Transverse colon (tissue), 4 donors: ENCODE results near the gene SDK1. TPM values are rescaled to one million over a fixed set of nuclear protein-coding genes. Genes with fewer than 3 reads are reported as not detected.

Source experiments
- DNase-seq: peaks from one replicate; pipeline ENCODE4 v3.0.0-alpha.2; 2019
- H3K27ac ChIP-seq, 4 donors: fragments of 200-600 bp; sonication (generic); 2 replicates each; pipeline ENCODE4 v1.5.1; 2016 to 2018; ENCODE audit warnings: inconsistent platforms in 4 of 4
- H3K27me3 ChIP-seq: fragments of 200-600 bp; sonication (generic); 2 replicates; pipeline ENCODE4 v1.5.1; 2017; ENCODE audit warnings: inconsistent platforms
- H3K36me3 ChIP-seq, 4 donors: fragments of 200-600 bp; sonication (generic); 2 replicates each; pipeline ENCODE4 v1.5.1; 2017 to 2019; ENCODE audit warnings: inconsistent platforms in 4 of 4
- H3K4me1 ChIP-seq, 4 donors: fragments of 200-600 bp; sonication (generic); 2 replicates each; pipeline ENCODE4 v1.5.1; 2017 to 2020; ENCODE audit warnings: inconsistent platforms in 4 of 4
- H3K4me3 ChIP-seq, 4 donors: fragments of 200-600 bp; sonication (generic); 1 replicate in 1 of 4; 2 replicates in 3 of 4; pipeline versions ENCODE4 v1.5.1 to v1.6.1; 2017 to 2019; ENCODE audit warnings: inconsistent platforms in 4 of 4
- H3K9me3 ChIP-seq, 2 donors: fragments of 200-600 bp; sonication (generic); 2 replicates each; pipeline ENCODE4 v1.5.1; 2017 to 2019; ENCODE audit warnings: inconsistent platforms in 2 of 2
- CTCF ChIP-seq, 5 experiments: fragments of 200-600 bp in 3 of 5; fragments of 450-650 bp in 2 of 5; sonication (generic) in 3 of 5; IDR thresholded peaks; 1 replicate in 2 of 5; 2 replicates in 3 of 5; pipeline ENCODE4 v1.5.1; 2016 to 2017; ENCODE audit warnings: antibody characterized with exemption in 5 of 5, inconsistent platforms in 3 of 5, mild to moderate bottlenecking in 2 of 5, moderate library complexity in 1 of 5
- EP300 ChIP-seq: sonication (generic); formaldehyde crosslinking; IDR thresholded peaks from one replicate; pipeline ENCODE4 v1.6.1; 2017; ENCODE audit warnings: antibody characterized with exemption, low read depth
- POLR2A ChIP-seq: fragments of 450-650 bp; IDR thresholded peaks from one replicate; pipeline ENCODE4 v1.6.1; 2016; ENCODE audit warnings: antibody characterized with exemption, mild to moderate bottlenecking, moderate library complexity
- POLR2AphosphoS5 ChIP-seq, 3 donors: sonication (generic); formaldehyde crosslinking; IDR thresholded peaks; one replicate each; pipeline ENCODE4 v1.6.1; 2016; ENCODE audit warnings: antibody characterized with exemption in 3 of 3
- WGBS, 2 donors: methylation state at CpG; one replicate each; pipeline ENCODE4 v1.1.5; 2018; ENCODE audit warnings: low coverage in 1 of 2; 5-methylcytosine and 5-hydroxymethylcytosine counted together
- in situ Hi-C, 4 donors: fragments of 200-750 bp; cut with MboI; loops; one replicate each; pipeline versions ENCODE4 v1.15.0 to v1.15.1; 2017; ENCODE audit warnings: low sequenced_read_pairs in 3 of 4, low pct_ligation_motif_present in 1 of 4, low pct_unique_long_range_greater_than_20kb in 1 of 4
- intact Hi-C: fragments of 100-400 bp; cut with DNase I; formaldehyde crosslinking; loops from one replicate; pipeline ENCODE4 v1.15.1; 2023; ENCODE audit warnings: low total_unique reads
- total RNA-seq, 4 donors: library from RNA; depleted of rRNA; stranded (reverse); fragments of >200 nt; gene quantifications; one replicate each; pipeline ENCODE4 v1.1.0, GENCODE V29; 2016

SDK1 gene
- total RNA-seq, 4 donors from 2014 or later: 4.0 to 8.6 (median 5.4) TPM

GRCh38 chr7:4052130-4052529, 751.1 kb downstream of the SDK1 start:
- no peak for DNase-seq
- TF ChIP-seq POLR2AphosphoS5 (IDR thresholded peaks at IDR 0.05) (no peak), POLR2A (no peak), CTCF (IDR thresholded peaks at IDR 0.05) (no peak), EP300 (no peak)
- no peaks in the 10 kb centered on the region for H3K4me1 ChIP-seq
- no peak overlapping the region for H3K4me3 ChIP-seq
- 71 to 73% methylated on average over 8 to 11 of the region's 11 CpGs for WGBS, 2 donors
- no peaks in the 10 kb centered on the region for H3K27me3 ChIP-seq
- H3K9me3 ChIP-seq: no peaks in the 10 kb centered on the region
- no peaks in the 10 kb centered on the region for H3K36me3 ChIP-seq
- in situ Hi-C loops: no loop called here
- intact Hi-C loops: no loop called here
- H3K27ac ChIP-seq: no peak overlapping the region

- no peaks in the 10 kb centered on the region for H3K36me3 ChIP-seq
- H3K27me3 ChIP-seq: no peaks in the 10 kb centered on the region
- in situ Hi-C loops (no loop called here), intact Hi-C loops (no loop called here)
- TF ChIP-seq EP300 (no peak), POLR2A (no peak), CTCF (IDR thresholded peaks at IDR 0.05) (no peak), POLR2AphosphoS5 (IDR thresholded peaks at IDR 0.05) (no peak)
- DNase-seq: no peak
- no peak overlapping the region for H3K27ac ChIP-seq
- 79 to 84% methylated on average over 6 of the region's 6 CpGs for WGBS, 2 donors
- H3K9me3 ChIP-seq: no peaks in the 10 kb centered on the region
- no peak overlapping the region for H3K4me3 ChIP-seq
- H3K4me1 ChIP-seq: no peaks in the 10 kb centered on the region
These were observed 753.1 kb downstream of the SDK1 start for GRCh38 chr7:4054158-4054557.

GRCh38 chr7:4056552-4057288, 755.7 kb downstream of the SDK1 start:
- no peak overlapping the region for H3K27ac ChIP-seq
- no peak for DNase-seq
- H3K36me3 ChIP-seq: no peaks in the 10 kb centered on the region
- H3K4me3 ChIP-seq: no peak overlapping the region
- no peaks in the 10 kb centered on the region for H3K9me3 ChIP-seq
- H3K4me1 ChIP-seq: no peaks in the 10 kb centered on the region
- 87 to 93% methylated on average over 6 to 19 of the region's 19 CpGs for WGBS, 2 donors
- H3K27me3 ChIP-seq: no peaks in the 10 kb centered on the region
- intact Hi-C loops: no loop called here
- TF ChIP-seq POLR2A (no peak), CTCF (IDR thresholded peaks at IDR 0.05) (no peak), EP300 (no peak), POLR2AphosphoS5 (IDR thresholded peaks at IDR 0.05) (no peak)
- in situ Hi-C loops: no loop called here

- TF ChIP-seq EP300: no peak
- no peak for TF ChIP-seq POLR2AphosphoS5 (IDR thresholded peaks at IDR 0.05)
- TF ChIP-seq CTCF (IDR thresholded peaks at IDR 0.05): no peak
- no peak for TF ChIP-seq POLR2A
- peaks cover 0 to under 1% of the 10 kb centered on the region in 2 donors for H3K9me3 ChIP-seq
- intact Hi-C loops: no loop called here
- H3K4me3 ChIP-seq: no peak overlapping the region
- in situ Hi-C loops: no loop called here
- no peaks in the 10 kb centered on the region for H3K4me1 ChIP-seq
- H3K27me3 ChIP-seq: no peaks in the 10 kb centered on the region
- H3K27ac ChIP-seq: no peak overlapping the region
- no peaks in the 10 kb centered on the region for H3K36me3 ChIP-seq
- DNase-seq: no peak
- WGBS, 2 donors: 73% methylated on average over 1 of the region's 1 CpG; no CpG with 5 or more reads in 1 of the 2 donors
These were observed 756.2 kb downstream of the SDK1 start for GRCh38 chr7:4057289-4057616.
